Subcutaneous abdominal adipose tissue (tissue), 5 donors: ENCODE results near the gene NFIX.

ENCODE experiments used
- H3K27ac ChIP-seq: one replicate; pipeline ENCODE4 v1.7.0; 2013; ENCODE audit warnings: low read depth, mild to moderate bottlenecking, inconsistent platforms, low read length, moderate library complexity
- H3K27me3 ChIP-seq, 5 donors: one replicate each; pipeline ENCODE4 v1.7.0; 2013; ENCODE audit warnings: low read length in 5 of 5, inconsistent platforms in 1 of 5; ENCODE audit not compliant: control insufficient read depth in 5 of 5, insufficient read depth in 4 of 5
- H3K36me3 ChIP-seq, 5 donors: one replicate each; pipeline ENCODE4 v1.7.0; 2013; ENCODE audit warnings: low read length in 5 of 5; ENCODE audit not compliant: control insufficient read depth in 5 of 5, insufficient read depth in 5 of 5
- H3K4me1 ChIP-seq, 5 donors: one replicate each; pipeline ENCODE4 v1.7.0; 2013; ENCODE audit warnings: low read length in 5 of 5, mild to moderate bottlenecking in 3 of 5, moderate library complexity in 1 of 5; ENCODE audit not compliant: control insufficient read depth in 5 of 5, insufficient read depth in 5 of 5
- H3K4me3 ChIP-seq, 5 donors: one replicate each; pipeline ENCODE4 v1.7.0; 2013; ENCODE audit warnings: low read length in 5 of 5, low read depth in 1 of 5
- H3K9ac ChIP-seq, 5 donors: one replicate each; pipeline ENCODE4 v1.7.0; 2013; ENCODE audit warnings: low read length in 5 of 5, mild to moderate bottlenecking in 4 of 5, moderate library complexity in 3 of 5
- H3K9me3 ChIP-seq, 5 donors: one replicate each; pipeline ENCODE4 v1.7.0; 2013; ENCODE audit warnings: low read length in 5 of 5; ENCODE audit not compliant: control insufficient read depth in 5 of 5
- donor health status: healthy.
- donor health status: healthy.
- donor health status: healthy.
- donor health status: healthy.
- donor health status: healthy.

The NFIX gene

GRCh38 chr19:13052447-13053175, 57.3 kb downstream of the NFIX start:
- Histone ChIP-seq H3K4me1 (peaks cover 42 to 85% (median 82%) of the 10 kb centered on the region in 5 donors), H3K4me3 (no peak overlapping the region), H3K9me3 (no peaks in the 10 kb centered on the region), H3K36me3 (peaks cover 0 to 6% (median 2%) of the 10 kb centered on the region in 5 donors), H3K27ac (peak overlapping the region; percentile 97), H3K27me3 (no peaks in the 10 kb centered on the region), H3K9ac (peak overlapping the region in 2 of 5 donors; percentile 46 to 75)

DNA sequence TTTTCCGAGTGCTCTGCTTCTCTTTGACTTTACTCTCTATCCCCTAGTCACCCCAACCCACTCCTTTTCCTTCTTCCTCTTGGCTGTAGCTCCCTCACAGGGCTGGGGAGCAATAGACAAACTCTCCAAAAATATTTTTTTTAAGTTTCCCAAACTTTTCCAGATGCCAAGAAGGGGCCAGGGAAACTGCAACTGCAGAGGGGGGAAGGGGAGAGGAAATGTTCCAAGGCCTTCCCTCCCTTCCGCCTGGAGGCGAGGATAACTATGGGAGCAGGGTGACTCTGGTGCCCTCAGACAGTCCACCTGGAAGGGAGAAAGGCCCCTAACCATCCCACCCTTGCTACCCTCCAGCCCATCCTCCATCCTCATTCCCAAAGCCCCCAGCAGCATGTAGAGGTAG, 58.0 kb downstream of the NFIX start:
- H3K4me3 ChIP-seq = peak overlapping the region in 1 of 5 donors; percentile 22

DNA sequence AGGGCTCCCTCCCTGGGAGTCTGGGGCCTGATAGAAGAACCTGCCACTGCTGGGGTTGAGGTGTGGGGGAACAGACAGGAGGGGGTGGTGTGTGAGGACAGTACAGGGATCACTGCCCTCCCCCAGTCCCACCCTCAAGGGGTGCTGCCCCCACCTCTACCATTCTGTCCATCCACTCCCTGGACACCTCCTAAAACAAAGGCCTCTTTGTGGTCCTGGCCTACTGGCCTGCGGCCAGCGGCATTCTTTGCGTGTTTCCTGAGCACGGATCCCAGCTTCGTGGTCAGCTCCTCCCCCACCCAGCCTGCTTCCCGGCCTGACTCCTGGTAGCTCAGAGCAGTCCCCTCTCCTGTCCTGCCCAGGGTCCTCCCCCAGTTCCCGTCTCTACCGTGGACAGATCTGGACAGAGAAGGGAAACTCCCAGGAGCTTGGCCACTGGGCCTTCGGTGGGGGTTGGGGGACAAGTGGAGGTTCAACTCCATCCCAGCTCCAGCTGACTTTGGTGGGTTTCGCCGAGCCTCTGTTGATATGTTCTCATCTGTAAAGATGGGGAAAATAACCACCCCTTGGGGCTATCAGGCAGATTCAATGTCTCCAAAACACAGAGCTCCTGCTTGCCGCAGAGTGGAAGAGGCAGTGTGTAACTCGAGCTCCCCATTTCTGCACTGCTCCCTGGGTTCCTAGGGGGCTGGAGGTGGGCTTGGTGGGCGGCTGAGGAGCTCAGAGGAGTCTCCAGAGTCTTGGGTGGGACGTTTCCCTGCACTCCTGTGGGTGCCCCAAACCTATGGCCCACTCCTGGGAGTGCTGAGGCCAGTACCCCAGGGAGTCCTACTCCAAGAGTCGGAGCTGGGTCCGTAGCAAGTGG, 58.7 kb downstream of the NFIX start:
- peaks cover 42 to 92% (median 90%) of the 10 kb centered on the region in 5 donors for H3K4me1 ChIP-seq
- peak overlapping the region; percentile 34 to 75 (median 73) for H3K9ac ChIP-seq
- H3K9me3 ChIP-seq = no peaks in the 10 kb centered on the region
- H3K27me3 ChIP-seq = no peaks in the 10 kb centered on the region
- peak overlapping the region in 3 of 5 donors; percentile 11 to 26 (median 19) for H3K4me3 ChIP-seq
- peak overlapping the region; percentile 97 for H3K27ac ChIP-seq
- H3K36me3 ChIP-seq = no peaks in the 10 kb centered on the region

More for the DNA sequence above, 58.0 kb downstream of the NFIX start:
- peaks cover 0 to under 1% (median 0%) of the 10 kb centered on the region in 5 donors for H3K36me3 ChIP-seq
- H3K27me3 ChIP-seq = no peaks in the 10 kb centered on the region
- peaks cover 42 to 85% (median 84%) of the 10 kb centered on the region in 5 donors for H3K4me1 ChIP-seq
- H3K9ac ChIP-seq = peak overlapping the region in 4 of 5 donors; percentile 34 to 75 (median 70)
- H3K27ac ChIP-seq = peak overlapping the region; percentile 97
- no peaks in the 10 kb centered on the region for H3K9me3 ChIP-seq

DNA sequence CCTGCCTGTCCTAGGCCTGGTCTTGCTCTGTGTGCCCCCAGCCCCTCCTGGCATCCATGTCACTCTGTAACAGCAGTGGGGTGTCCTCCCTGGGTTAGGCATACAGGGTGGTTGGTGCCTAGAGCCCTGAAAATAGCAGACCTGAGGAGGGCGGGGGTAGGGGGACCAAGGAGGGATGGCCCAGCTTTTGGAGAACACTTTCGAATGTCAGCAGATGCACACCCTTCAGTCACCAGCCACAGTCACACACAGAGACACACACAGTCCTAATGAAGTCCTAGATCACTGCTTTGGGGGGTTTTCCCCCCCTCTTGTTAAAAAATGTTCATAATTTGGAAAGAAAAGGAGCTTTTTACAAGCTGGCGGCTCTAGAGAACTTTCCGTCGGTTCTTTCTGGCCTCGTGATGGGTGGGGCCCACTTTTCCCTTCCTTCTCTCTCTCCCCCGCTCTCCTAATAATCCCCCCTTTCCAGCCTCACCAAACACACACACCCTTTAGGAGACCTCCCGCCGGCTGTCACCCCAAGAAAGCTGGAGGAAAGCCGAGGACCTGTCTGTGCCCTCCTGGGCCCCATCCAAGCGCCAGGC, 59.4 kb downstream of the NFIX start:
- H3K36me3 ChIP-seq = no peaks in the 10 kb centered on the region
- peak overlapping the region; percentile 97 for H3K27ac ChIP-seq
- H3K27me3 ChIP-seq = no peaks in the 10 kb centered on the region
- H3K4me3 ChIP-seq = peak overlapping the region in 2 of 5 donors; percentile 19 to 26
- no peaks in the 10 kb centered on the region for H3K9me3 ChIP-seq
- peaks cover 42 to 98% (median 96%) of the 10 kb centered on the region in 5 donors for H3K4me1 ChIP-seq
- H3K9ac ChIP-seq = peak overlapping the region; percentile 23 to 75 (median 73)

GRCh38 chr19:13055213-13056051, 60.2 kb downstream of the NFIX start:
- no peaks in the 10 kb centered on the region for H3K27me3 ChIP-seq
- H3K9me3 ChIP-seq = no peaks in the 10 kb centered on the region
- H3K27ac ChIP-seq = peak overlapping the region; percentile 97
- peak overlapping the region in 4 of 5 donors; percentile 56 to 78 (median 65) for H3K9ac ChIP-seq
- H3K36me3 ChIP-seq = no peaks in the 10 kb centered on the region
- peak overlapping the region in 4 of 5 donors; percentile 17 to 37 (median 24) for H3K4me3 ChIP-seq
- H3K4me1 ChIP-seq = peaks cover 43 to 98% (median 96%) of the 10 kb centered on the region in 5 donors

GRCh38 chr19:13056052-13056660, 60.9 kb downstream of the NFIX start:
- H3K27ac ChIP-seq = peak overlapping the region; percentile 97
- no peaks in the 10 kb centered on the region for H3K36me3 ChIP-seq
- peak overlapping the region in 4 of 5 donors; percentile 17 to 37 (median 24) for H3K4me3 ChIP-seq
- H3K9ac ChIP-seq = peak overlapping the region in 4 of 5 donors; percentile 56 to 78 (median 65)
- no peaks in the 10 kb centered on the region for H3K9me3 ChIP-seq
- no peaks in the 10 kb centered on the region for H3K27me3 ChIP-seq
- peaks cover 37 to 98% (median 96%) of the 10 kb centered on the region in 5 donors for H3K4me1 ChIP-seq

DNA sequence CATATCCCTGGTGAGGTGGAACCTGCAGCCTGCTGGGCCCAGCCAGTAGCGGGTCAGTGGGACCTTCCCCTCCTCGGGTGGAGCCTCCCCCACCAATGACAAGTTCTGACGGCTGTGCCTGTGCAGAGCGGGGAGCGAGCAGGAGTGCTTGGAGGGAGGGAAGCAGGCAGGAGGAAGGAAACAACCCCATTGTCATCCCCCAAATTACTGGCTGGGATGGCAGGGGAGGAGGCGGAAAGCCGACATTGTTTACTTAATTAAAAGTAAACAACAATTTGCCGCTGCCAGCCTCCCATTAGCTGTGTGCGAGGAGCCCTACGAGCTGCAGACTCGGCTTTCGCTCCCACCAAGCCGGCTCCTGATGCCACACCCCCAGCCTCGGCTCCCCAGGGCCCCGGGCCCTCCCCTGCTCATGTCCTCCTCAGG, 61.9 kb downstream of the NFIX start:
- peak overlapping the region in 4 of 5 donors; percentile 29 to 54 (median 36) for H3K9ac ChIP-seq
- peaks cover 32 to 98% (median 96%) of the 10 kb centered on the region in 5 donors for H3K4me1 ChIP-seq
- H3K4me3 ChIP-seq = peak overlapping the region in 1 of 5 donors; percentile 17
- H3K9me3 ChIP-seq = no peaks in the 10 kb centered on the region
- H3K27me3 ChIP-seq = no peaks in the 10 kb centered on the region
- H3K27ac ChIP-seq = peak overlapping the region; percentile 97
- H3K36me3 ChIP-seq = no peaks in the 10 kb centered on the region

DNA sequence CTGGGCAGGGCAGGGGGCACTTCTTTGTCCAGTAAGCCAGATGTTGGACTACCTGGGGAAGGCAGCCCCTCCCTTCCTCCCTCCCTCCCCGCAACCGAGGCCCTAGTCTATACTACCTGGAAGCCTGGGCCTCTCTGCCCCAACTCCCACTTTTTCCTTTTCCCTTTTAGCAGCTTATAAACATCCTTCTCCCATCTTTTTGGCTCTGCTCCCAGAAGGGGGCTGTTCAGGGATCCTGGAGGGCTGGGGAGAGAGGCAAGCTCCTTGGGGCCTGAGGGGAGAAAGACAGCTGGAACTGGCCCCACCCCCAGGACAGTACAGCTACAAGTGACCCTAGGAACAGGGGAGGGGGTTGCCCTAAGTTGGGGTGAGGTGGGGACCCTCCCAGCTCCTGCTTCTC, 62.5 kb downstream of the NFIX start:
- no peaks in the 10 kb centered on the region for H3K9me3 ChIP-seq
- H3K4me3 ChIP-seq = no peak overlapping the region
- peak overlapping the region in 4 of 5 donors; percentile 29 to 54 (median 37) for H3K9ac ChIP-seq
- peak overlapping the region; percentile 16 for H3K27ac ChIP-seq
- no peaks in the 10 kb centered on the region for H3K27me3 ChIP-seq
- peaks cover 26 to 98% (median 96%) of the 10 kb centered on the region in 5 donors for H3K4me1 ChIP-seq
- H3K36me3 ChIP-seq = no peaks in the 10 kb centered on the region
